K562 (cell line): ENCODE data around the gene SLC43A1. TPM values are rescaled to one million over a fixed set of nuclear protein-coding genes. Genes with fewer than 3 reads are reported as not detected.
A peak's percentile ranks its signal among the peaks of the same experiment; 100 is the strongest.

Experiments
- ATAC-seq: fragments of 200-7000 bp; cut with Tn5 transposase; 3 replicates; pipeline ENCODE4 v1.9.1; 2020; ENCODE audit warnings: moderate library complexity
- BruUV-seq: library from RNA; stranded (reverse); fragments of 400-500 nt; replicated peaks from 2 replicates; lab custom pipeline; 2021; lab: Mats Ljungman, UMichigan
- CTCF ChIA-PET: fragments of 300-600 bp; formaldehyde crosslinking; extraction: SDS; loops from one replicate; lab custom pipeline; 2021; ENCODE audit warnings: low intra/inter-chr PET ratio; lab: Yijun Ruan, JAX
- POLR2A ChIA-PET: fragments of 300-600, 350-650 bp; sonication (Branson Sonifier 250); formaldehyde crosslinking; extraction: SDS; loops from one replicate; lab custom pipeline; 2021; ENCODE audit warnings: antibody characterized with exemption, inconsistent platforms; lab: Yijun Ruan, JAX
- DNase-seq, 4 experiments: peaks; one replicate each; pipeline versions ENCODE4 v3.0.0 to v3.0.0-alpha.2; 2011 to 2018; ENCODE audit warnings: low spot score in 3 of 4, mixed read lengths in 3 of 4; ENCODE audit errors: extremely low read depth in 1 of 4
- FAIRE-seq: peaks from 2 replicates; lab custom pipeline; 2011; peaks lifted over from hg19 to GRCh38; lab: Jason Lieb, UNC
- H2AFZ ChIP-seq: 2 replicates; pipeline ENCODE4 v1.6.0; 2011; ENCODE audit warnings: low read depth, low read length, control low read depth, inconsistent platforms
- H3K27ac ChIP-seq: fragments of 200-600 bp; 3 replicates; pipeline ENCODE4 v1.8.0; 2011; ENCODE audit warnings: low read depth, mild to moderate bottlenecking, control low read depth, inconsistent platforms, low read length, moderate library complexity, mixed read lengths; ENCODE audit errors: extremely low read depth
- H3K27me3 ChIP-seq, 2 experiments: fragments of 300-600 bp in 1 of 2; 2 replicates in 1 of 2; 3 replicates in 1 of 2; pipeline versions ENCODE4 v1.6.0 to v1.8.0; 2011; ENCODE audit warnings: inconsistent platforms in 2 of 2, low read length in 2 of 2, mild to moderate bottlenecking in 1 of 2, mixed read lengths in 1 of 2, moderate library complexity in 1 of 2; ENCODE audit not compliant: control insufficient read depth in 2 of 2, insufficient read depth in 2 of 2
- H3K36me3 ChIP-seq: fragments of 300-600 bp; 3 replicates; pipeline ENCODE4 v1.8.0; 2011; ENCODE audit warnings: mild to moderate bottlenecking, low read length, inconsistent platforms; ENCODE audit not compliant: control insufficient read depth, insufficient read depth
- H3K4me1 ChIP-seq, 2 experiments: fragments of 200-600 bp in 1 of 2; replicated peaks in 1 of 2; 2 replicates in 1 of 2; 3 replicates in 1 of 2; pipeline versions ENCODE4 v1.5.1 to v1.8.0; 2011; ENCODE audit warnings: inconsistent platforms in 2 of 2, low read length in 2 of 2, mild to moderate bottlenecking in 1 of 2, mixed read lengths in 1 of 2, moderate library complexity in 1 of 2; ENCODE audit not compliant: control insufficient read depth in 2 of 2, insufficient read depth in 2 of 2
- H3K4me2 ChIP-seq: 2 replicates; pipeline ENCODE4 v1.6.1; 2011; ENCODE audit warnings: low read length, control low read depth, inconsistent platforms, mixed read lengths; ENCODE audit not compliant: insufficient read depth
- H3K4me3 ChIP-seq: fragments of 200-600 bp; sonication (generic), shearing (Covaris generic); 2 replicates; pipeline ENCODE4 v1.5.1; 2016; ENCODE audit warnings: control low read depth, inconsistent platforms
- H3K79me2 ChIP-seq: fragments of 200-600 bp; 3 replicates; pipeline ENCODE4 v1.8.0; 2011; ENCODE audit warnings: low read length, inconsistent platforms; ENCODE audit not compliant: control insufficient read depth, insufficient read depth
- H3K9ac ChIP-seq, 2 experiments: 2 replicates each; pipeline versions ENCODE4 v1.6.0 to v1.6.1; 2011; ENCODE audit warnings: low read depth in 2 of 2, low read length in 2 of 2, control low read depth in 1 of 2, inconsistent platforms in 1 of 2, mild to moderate bottlenecking in 1 of 2, mixed read lengths in 1 of 2; ENCODE audit not compliant: insufficient read depth in 1 of 2
- H3K9me1 ChIP-seq: one replicate; pipeline ENCODE4 v1.6.0; 2011; ENCODE audit warnings: inconsistent platforms, mild to moderate bottlenecking, low read length, moderate library complexity; ENCODE audit not compliant: control insufficient read depth, insufficient read depth
- H3K9me3 ChIP-seq: replicated peaks from 2 replicates; pipeline ENCODE4 v1.5.1; 2011; ENCODE audit warnings: low read depth, low read length, inconsistent platforms; ENCODE audit not compliant: control insufficient read depth, insufficient read depth
- H4K20me1 ChIP-seq: replicated peaks from 2 replicates; pipeline ENCODE4 v1.6.1; 2011; ENCODE audit warnings: low read length, inconsistent platforms, mixed read lengths; ENCODE audit not compliant: control insufficient read depth, insufficient read depth
- MTA2 ChIP-seq: fragments of 450-650 bp; IDR thresholded peaks from 2 replicates; pipeline ENCODE4 v1.6.1; 2016; ENCODE audit warnings: low read depth
- ZNF197 ChIP-seq: fragments of 200-800 bp; sonication (Bioruptor generic); IDR thresholded peaks from 2 replicates; pipeline ENCODE4 v1.6.1; 2016; ENCODE audit warnings: low read depth, missing genetic modification characterization, missing compliant biosample characterization
- WGBS: fragments of 100-300 bp; shearing (Covaris generic); methylation state at CpG from one replicate; pipeline ENCODE4 v1.1.6; 2016; ENCODE audit warnings: low coverage, mixed read lengths; ENCODE audit not compliant: insufficient coverage; ENCODE audit errors: missing lambda C conversion rate; 5-methylcytosine and 5-hydroxymethylcytosine counted together
- in situ Hi-C: fragments of 300-500 bp; cut with MboI; formaldehyde crosslinking; loops from 4 replicates; pipeline ENCODE4 v1.15.0; 2018; ENCODE audit warnings: inconsistent platforms, mixed read lengths
- intact Hi-C: fragments of 100-400 bp; cut with micrococcal nuclease; formaldehyde crosslinking; loops from 2 replicates; pipeline ENCODE4 v1.14.2; 2022
- polyA plus RNA-seq, 8 experiments: library from polyadenylated mRNA; depleted of rRNA in 4 of 8; stranded (reverse) in 5 of 8; unstranded in 3 of 8; fragments of >200 nt; fragmentation: Nextera tagmentation in 2 of 8; fragmentation: Illumina TruSeq in 1 of 8; extraction: Ambion mirVana in 2 of 8; extraction: Trizol in 1 of 8; gene quantifications; 2 replicates each; pipeline versions ENCODE4 v1.2.1 to v1.2.3, GENCODE V29; 2011 to 2014; ENCODE audit warnings: inconsistent platforms in 1 of 8, missing spikeins in 1 of 8
- total RNA-seq, 7 experiments: library from RNA; depleted of rRNA in 6 of 7; stranded (reverse); fragments of >200 nt in 6 of 7; fragmentation: Illumina TruSeq in 2 of 7; extraction: Trizol in 2 of 7; gene quantifications; 2 replicates each; pipeline versions ENCODE4 v1.2.1 to v1.2.3, GENCODE V29; 2011 to 2021; ENCODE audit warnings: low replicate concordance in 1 of 7
- TF ChIP-seq, protein P1 (sequence below): sonication (generic); formaldehyde crosslinking; IDR thresholded peaks from 2 replicates; pipeline ENCODE4 v1.8.1; 2023; ENCODE audit warnings: mild to moderate bottlenecking, missing genetic modification reagents

Gene SLC43A1
- total and polyA plus RNA-seq, 9 of the 15 experiments (the other 6 are each of a cell fraction or from before 2014, with no cell fraction given): 2.6 to 41.8 (median 24.6) TPM

GRCh38 chr11:57477507-57478189 lies 37.9 kb downstream of the SLC43A1 start:
- Histone ChIP-seq H2AFZ (no peak overlapping the region), H3K79me2 (no peaks in the 10 kb centered on the region), H3K9ac (no peak overlapping the region), H3K27me3 (no peaks in the 10 kb centered on the region), H4K20me1 (peaks cover 8% of the 10 kb centered on the region; the same call in 1 of the 2 replicates), H3K27ac (no peak overlapping the region), H3K9me3 (no peaks in the 10 kb centered on the region), H3K4me3 (no peak overlapping the region), H3K4me2 (no peak overlapping the region), H3K9me1 (no peaks in the 10 kb centered on the region), H3K36me3 (peaks cover 3% of the 10 kb centered on the region; the same call in 1 of the 3 replicates), H3K4me1 (peaks cover 29 to 40% of the 10 kb centered on the region in 2 experiments)
- CTCF ChIA-PET: no interaction called here
- FAIRE-seq (no peak), ATAC-seq (no peak), DNase-seq (no peak)
- WGBS: 87% methylated on average over 10 of the region's 11 CpGs
- intact Hi-C loops (no loop called here), in situ Hi-C loops (no loop called here)
- BruUV-seq: no TSS peak
- TF ChIP-seq, protein P1, sequence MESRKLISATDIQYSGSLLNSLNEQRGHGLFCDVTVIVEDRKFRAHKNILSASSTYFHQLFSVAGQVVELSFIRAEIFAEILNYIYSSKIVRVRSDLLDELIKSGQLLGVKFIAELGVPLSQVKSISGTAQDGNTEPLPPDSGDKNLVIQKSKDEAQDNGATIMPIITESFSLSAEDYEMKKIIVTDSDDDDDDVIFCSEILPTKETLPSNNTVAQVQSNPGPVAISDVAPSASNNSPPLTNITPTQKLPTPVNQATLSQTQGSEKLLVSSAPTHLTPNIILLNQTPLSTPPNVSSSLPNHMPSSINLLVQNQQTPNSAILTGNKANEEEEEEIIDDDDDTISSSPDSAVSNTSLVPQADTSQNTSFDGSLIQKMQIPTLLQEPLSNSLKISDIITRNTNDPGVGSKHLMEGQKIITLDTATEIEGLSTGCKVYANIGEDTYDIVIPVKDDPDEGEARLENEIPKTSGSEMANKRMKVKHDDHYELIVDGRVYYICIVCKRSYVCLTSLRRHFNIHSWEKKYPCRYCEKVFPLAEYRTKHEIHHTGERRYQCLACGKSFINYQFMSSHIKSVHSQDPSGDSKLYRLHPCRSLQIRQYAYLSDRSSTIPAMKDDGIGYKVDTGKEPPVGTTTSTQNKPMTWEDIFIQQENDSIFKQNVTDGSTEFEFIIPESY (CRISPR knock-in tag): peak; percentile 39; the same call in 1 of the 2 replicates
- TF ChIP-seq MTA2 (no peak), ZNF197 (CRISPR knock-in tag) (no peak)
- TF ChIP-seq, all 486 proteins: peak for 1
- POLR2A ChIA-PET: interaction anchor here (1.0 to 1.2 kb wide), 2 partner anchors 16 to 38 kb away, joined by 3 read pairs; partner anchors contain the start of gene SLC43A1
